PFSK-1 (cell line): Measurements from ENCODE around the gene SOX8.

Experiments used
- POLR2AphosphoS5 ChIP-seq: IDR thresholded peaks from 2 replicates; pipeline ENCODE4 v1.6.1; 2012; ENCODE audit warnings: low read depth, mild to moderate bottlenecking, control low read depth, low read length, moderate library complexity
- REST ChIP-seq, 2 experiments: IDR thresholded peaks; 2 replicates each; pipeline versions ENCODE4 v1.6.1 to v1.8.0; 2011 to 2012; ENCODE audit warnings: low read depth in 2 of 2, low read length in 2 of 2, control low read depth in 1 of 2, inconsistent platforms in 1 of 2, mild to moderate bottlenecking in 1 of 2, moderate library complexity in 1 of 2; ENCODE audit not compliant: insufficient read depth in 1 of 2
- TAF1 ChIP-seq: IDR thresholded peaks from 2 replicates; pipeline ENCODE4 v1.6.1; 2012; ENCODE audit warnings: low read length, control low read depth, borderline replicate concordance; ENCODE audit not compliant: insufficient read depth

- no peak for TF ChIP-seq REST (IDR thresholded peaks at IDR 0.05; ENCODE audit: insufficient read depth in 1 of 2, low read depth in 2 of 2, low read length in 2 of 2)
- TF ChIP-seq POLR2AphosphoS5 = no peak
- no peak for TF ChIP-seq TAF1
These were observed 18.4 kb upstream of the SOX8 start for GRCh38 chr16:962901-963814.
